HG03342 (cell line): ENCODE data around the gene TPM1.

Experiments
- ATAC-seq: cut with Tn5 transposase; IDR thresholded peaks from one replicate; pipeline ENCODE4 v1.9.1; 2021; ENCODE audit warnings: mild to moderate bottlenecking, moderate library complexity; ENCODE audit not compliant: unreplicated experiment

TPM1 gene

GRCh38 chr15:63052961-63053698, 10.6 kb downstream of the TPM1 start:
- ATAC-seq: no peak

GRCh38 chr15:63054281-63054683, 11.7 kb downstream of the TPM1 start:
- no peak for ATAC-seq

GRCh38 chr15:63054985-63055384, 12.4 kb downstream of the TPM1 start:
- ATAC-seq: no peak

- no peak for ATAC-seq
Measured at GRCh38 chr15:63056829-63057228, 14.3 kb downstream of the TPM1 start.

GRCh38 chr15:63057468-63058345, 15.2 kb downstream of the TPM1 start:
- ATAC-seq: no peak

GRCh38 chr15:63059075-63059474, 16.5 kb downstream of the TPM1 start:
- no peak for ATAC-seq

GRCh38 chr15:63059573-63060216, 17.1 kb downstream of the TPM1 start:
- ATAC-seq: no peak

GRCh38 chr15:63060699-63061098, 18.2 kb downstream of the TPM1 start:
- no peak for ATAC-seq

GRCh38 chr15:63061975-63062374, 19.4 kb downstream of the TPM1 start:
- ATAC-seq: no peak

GRCh38 chr15:63063164-63063756, 20.7 kb downstream of the TPM1 start:
- no peak for ATAC-seq

- no peak for ATAC-seq
Measured at GRCh38 chr15:63063877-63064409, 21.4 kb downstream of the TPM1 start.

GRCh38 chr15:63065262-63066221, 23.0 kb downstream of the TPM1 start:
- ATAC-seq: no peak

- ATAC-seq: no peak
Measured at GRCh38 chr15:63066272-63066671, 23.7 kb downstream of the TPM1 start.

GRCh38 chr15:63067306-63067705, 24.8 kb downstream of the TPM1 start:
- no peak for ATAC-seq

GRCh38 chr15:63067976-63068743, 25.6 kb downstream of the TPM1 start:
- ATAC-seq: no peak

- no peak for ATAC-seq
Measured at GRCh38 chr15:63069616-63070090, 27.1 kb downstream of the TPM1 start.

GRCh38 chr15:63070681-63071129, 28.2 kb downstream of the TPM1 start:
- ATAC-seq: no peak

- no peak for ATAC-seq
Measured at GRCh38 chr15:63071288-63071909, 28.9 kb downstream of the TPM1 start.
